Measurements from ENCODE around the gene SCGB3A1. TPM values are rescaled to one million over a fixed set of nuclear protein-coding genes. Genes with fewer than 3 reads are reported as not detected.
A peak's percentile ranks its signal among the peaks of the same experiment; 100 is the strongest.

The SCGB3A1 gene
- total and polyA plus RNA-seq, 12 donors: 1.2 to 10.4 (median 1.6) TPM; not detected in 4

GRCh38 chr5:180606215-180606785 lies 15.0 kb upstream of the SCGB3A1 start:
- intact Hi-C loops (cut with DNase I): loop anchor here in 1 of 2 donors (10.0 kb wide), 1 partner anchor 311 kb away; the partner anchor contains the start of gene MAPK9
- peak in 1 of 6 experiments; percentile 4 for TF ChIP-seq CTCF (IDR thresholded peaks at IDR 0.05)
- no peak for TF ChIP-seq POLR2A (IDR thresholded peaks at IDR 0.05)
- no peaks in the 10 kb centered on the region for H3K9me3 ChIP-seq (replicated peaks in 1 of 3)
- H3K27me3 ChIP-seq: no peaks in the 10 kb centered on the region
- H3K4me3 ChIP-seq: no peak overlapping the region
- no peak for DNase-seq
- WGBS, 4 donors: 63 to 78% (median 70%) methylated on average over 21 of the region's 21 CpGs
- no peaks in the 10 kb centered on the region for H3K4me1 ChIP-seq (replicated peaks in 1 of 2)
- no peaks in the 10 kb centered on the region for H3K36me3 ChIP-seq (replicated peaks in 1 of 2)
- H3K27ac ChIP-seq: no peak overlapping the region

GRCh38 chr5:180605554-180606214 lies 14.4 kb upstream of the SCGB3A1 start:
- H3K4me3 ChIP-seq: no peak overlapping the region
- intact Hi-C loops (cut with DNase I): loop anchor here in 1 of 2 donors (10.0 kb wide), 1 partner anchor 311 kb away; the partner anchor contains the start of gene MAPK9
- peak; percentile 29 to 84 (median 67) for DNase-seq
- H3K27me3 ChIP-seq: no peaks in the 10 kb centered on the region
- H3K9me3 ChIP-seq (replicated peaks in 1 of 3): no peaks in the 10 kb centered on the region
- no peaks in the 10 kb centered on the region for H3K4me1 ChIP-seq (replicated peaks in 1 of 2)
- WGBS, 4 donors: 51 to 57% (median 54%) methylated on average over 10 to 11 of the region's 11 CpGs
- TF ChIP-seq CTCF (IDR thresholded peaks at IDR 0.05) (peak; percentile 52 to 69 (median 61)), POLR2A (IDR thresholded peaks at IDR 0.05) (no peak)
- no peak overlapping the region for H3K27ac ChIP-seq
- no peaks in the 10 kb centered on the region for H3K36me3 ChIP-seq (replicated peaks in 1 of 2)

DNA sequence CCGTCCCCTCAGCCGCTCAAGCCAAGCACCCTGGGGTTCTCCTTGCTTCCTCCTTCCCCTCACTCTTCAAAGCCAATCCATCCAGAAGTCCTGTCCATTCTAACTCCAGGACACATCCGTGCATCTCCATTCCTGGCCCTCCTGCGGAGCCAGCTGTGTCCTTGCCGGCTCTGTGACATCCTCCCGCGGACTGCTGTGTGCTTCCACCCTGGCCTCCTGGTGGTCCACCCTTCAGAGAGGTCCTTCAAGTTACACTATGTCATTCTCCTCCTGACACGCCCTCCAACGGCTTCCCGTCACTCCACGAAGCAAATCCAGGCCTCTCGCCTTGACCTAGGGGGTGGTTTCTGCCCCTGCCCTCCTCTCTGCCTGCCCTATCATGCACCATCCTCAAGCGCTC lies 13.0 kb upstream of the SCGB3A1 start:
- H3K36me3 ChIP-seq (replicated peaks in 1 of 2): no peaks in the 10 kb centered on the region
- intact Hi-C loops (cut with DNase I): loop anchor here in 1 of 2 donors (10.0 kb wide), 1 partner anchor 309 kb away; the partner anchor contains the start of gene MAPK9
- H3K4me3 ChIP-seq: no peak overlapping the region
- no peaks in the 10 kb centered on the region for H3K9me3 ChIP-seq (replicated peaks in 1 of 3)
- DNase-seq: no peak
- no peaks in the 10 kb centered on the region for H3K27me3 ChIP-seq
- no peaks in the 10 kb centered on the region for H3K4me1 ChIP-seq (replicated peaks in 1 of 2)
- no peak for TF ChIP-seq POLR2A (IDR thresholded peaks at IDR 0.05)
- TF ChIP-seq CTCF (IDR thresholded peaks at IDR 0.05): no peak
- H3K27ac ChIP-seq: no peak overlapping the region
- 76 to 79% (median 77%) methylated on average over 13 of the region's 13 CpGs for WGBS, 4 donors

DNA sequence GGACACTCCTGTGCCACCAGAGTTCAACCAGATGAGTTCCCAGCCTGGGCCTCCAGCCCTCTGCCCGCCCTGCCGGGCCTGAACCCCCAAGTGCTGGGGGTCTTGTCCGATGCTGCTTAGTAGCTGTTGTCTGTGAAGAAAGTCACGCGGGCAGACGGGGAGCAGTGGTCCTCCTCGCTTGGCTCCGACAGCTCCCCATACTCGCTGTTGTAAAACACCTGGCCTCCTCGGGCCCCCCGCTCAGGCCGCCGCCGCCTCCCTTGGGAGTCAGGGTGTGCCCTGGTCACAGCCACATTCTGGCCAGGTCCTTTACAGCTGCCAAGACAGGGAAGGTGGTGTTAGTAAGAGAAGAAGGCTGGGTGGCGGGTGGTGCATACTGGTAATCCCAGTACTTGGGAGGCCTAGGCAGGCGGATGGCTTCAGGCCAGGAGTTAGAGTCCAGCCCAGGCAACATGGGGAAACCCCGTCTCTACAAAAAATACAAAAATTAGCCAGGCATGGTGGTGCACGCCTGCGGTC lies 11.8 kb upstream of the SCGB3A1 start:
- intact Hi-C loops (cut with DNase I): loop anchor here in 1 of 2 donors (10.0 kb wide), 1 partner anchor 308 kb away; the partner anchor contains the start of gene MAPK9
- Histone ChIP-seq H3K27me3 (no peaks in the 10 kb centered on the region), H3K4me3 (no peak overlapping the region), H3K36me3 (replicated peaks in 1 of 2) (no peaks in the 10 kb centered on the region), H3K27ac (no peak overlapping the region), H3K9me3 (replicated peaks in 1 of 3) (no peaks in the 10 kb centered on the region), H3K4me1 (replicated peaks in 1 of 2) (no peaks in the 10 kb centered on the region)
- 92 to 96% (median 94%) methylated on average over 9 to 19 of the region's 19 CpGs for WGBS, 4 donors
- TF ChIP-seq CTCF (IDR thresholded peaks at IDR 0.05) (no peak), POLR2A (IDR thresholded peaks at IDR 0.05) (no peak)
- no peak for DNase-seq
